ENCODE data around the gene KLHL7.
"Not testable (repeated sequence)": the region's sequence is repeated elsewhere in the genome, so short reads cannot be mapped to it uniquely, and the experiment has no call there.

KLHL7 gene

GRCh38 chr7:23183279-23184012 lies 77.9 kb downstream of the KLHL7 start:
- no peak for FAIRE-seq

GRCh38 chr7:23184291-23184690 lies 78.7 kb downstream of the KLHL7 start:
- FAIRE-seq = no peak

GRCh38 chr7:23184709-23185359 lies 79.2 kb downstream of the KLHL7 start:
- FAIRE-seq = no peak

- no peak for FAIRE-seq
Observed at GRCh38 chr7:23185980-23186379, 80.4 kb downstream of the KLHL7 start.

GRCh38 chr7:23191022-23191421 lies 85.4 kb downstream of the KLHL7 start:
- FAIRE-seq = no peak

- FAIRE-seq = not testable (repeated sequence)
Observed at GRCh38 chr7:23193650-23194227, 88.2 kb downstream of the KLHL7 start.

- no peak for FAIRE-seq
Observed at GRCh38 chr7:23196306-23196705, 90.7 kb downstream of the KLHL7 start.

- FAIRE-seq = not testable (repeated sequence)
Observed at GRCh38 chr7:23197745-23198144, 92.2 kb downstream of the KLHL7 start.

- FAIRE-seq = no peak
Observed at GRCh38 chr7:23200331-23200730, 94.7 kb downstream of the KLHL7 start.

- no peak for FAIRE-seq
Observed at GRCh38 chr7:23204241-23204640, 98.7 kb downstream of the KLHL7 start.

- no peak for FAIRE-seq
Observed at GRCh38 chr7:23205577-23205908, 100.0 kb downstream of the KLHL7 start.

GRCh38 chr7:23205909-23206767 lies 100.6 kb downstream of the KLHL7 start:
- no peak for FAIRE-seq

- no peak for FAIRE-seq
Observed at GRCh38 chr7:23207021-23207420, 101.4 kb downstream of the KLHL7 start.

GRCh38 chr7:23207884-23208283 lies 102.3 kb downstream of the KLHL7 start:
- no peak for FAIRE-seq

- no peak for FAIRE-seq
Observed at GRCh38 chr7:23208316-23208715, 102.7 kb downstream of the KLHL7 start.

- no peak for FAIRE-seq
Observed at GRCh38 chr7:23210506-23210905, 104.9 kb downstream of the KLHL7 start.

- FAIRE-seq = no peak
Observed at GRCh38 chr7:23211589-23211988, 106.0 kb downstream of the KLHL7 start.

- no peak for FAIRE-seq
Observed at GRCh38 chr7:23212395-23212794, 106.8 kb downstream of the KLHL7 start.

- no peak for FAIRE-seq
Observed at GRCh38 chr7:23212841-23213240, 107.3 kb downstream of the KLHL7 start.

GRCh38 chr7:23213755-23214154 lies 108.2 kb downstream of the KLHL7 start:
- no peak for FAIRE-seq

- no peak for FAIRE-seq
Observed at GRCh38 chr7:23214423-23214822, 108.8 kb downstream of the KLHL7 start.

- FAIRE-seq = no peak
Observed at GRCh38 chr7:23214938-23215337, 109.4 kb downstream of the KLHL7 start.

- no peak for FAIRE-seq
Observed at GRCh38 chr7:23216021-23216420, 110.4 kb downstream of the KLHL7 start.

Data from TTC549 (cell line).